GM10266 (cell line): ENCODE measurements around the gene DEPDC1.

Source experiments
- DNase-seq: peaks from one replicate; pipeline ENCODE4 v3.0.0; 2012; ENCODE audit errors: extremely low spot score
- TF ChIP-seq, protein P1 (sequence below): IDR thresholded peaks from 2 replicates; pipeline ENCODE4 v1.5.1; 2012; ENCODE audit warnings: mild to moderate bottlenecking, low read depth; ENCODE audit not compliant: control insufficient read depth, insufficient read depth; ENCODE audit errors: missing control alignments

The DEPDC1 gene

DNA sequence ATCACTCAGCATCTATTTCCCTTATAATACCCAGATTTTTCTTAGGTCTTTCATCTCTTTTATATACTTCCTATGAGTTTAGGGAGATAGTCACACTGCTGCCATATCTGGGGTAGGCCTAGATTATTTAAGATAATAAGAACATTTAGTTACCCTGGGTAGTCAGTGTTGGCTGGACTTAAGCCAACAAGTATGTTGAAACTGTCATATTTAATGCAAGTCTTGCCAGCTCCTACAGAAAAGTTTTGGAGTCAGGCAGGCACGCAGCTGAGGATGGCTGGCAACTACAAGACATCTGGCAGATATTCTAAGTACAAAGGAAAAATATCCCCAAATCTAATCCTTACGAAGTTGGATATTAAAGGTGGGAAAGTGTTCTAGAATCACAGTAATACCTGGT is 19.2 kb upstream of the DEPDC1 start:
- TF ChIP-seq, protein P1, sequence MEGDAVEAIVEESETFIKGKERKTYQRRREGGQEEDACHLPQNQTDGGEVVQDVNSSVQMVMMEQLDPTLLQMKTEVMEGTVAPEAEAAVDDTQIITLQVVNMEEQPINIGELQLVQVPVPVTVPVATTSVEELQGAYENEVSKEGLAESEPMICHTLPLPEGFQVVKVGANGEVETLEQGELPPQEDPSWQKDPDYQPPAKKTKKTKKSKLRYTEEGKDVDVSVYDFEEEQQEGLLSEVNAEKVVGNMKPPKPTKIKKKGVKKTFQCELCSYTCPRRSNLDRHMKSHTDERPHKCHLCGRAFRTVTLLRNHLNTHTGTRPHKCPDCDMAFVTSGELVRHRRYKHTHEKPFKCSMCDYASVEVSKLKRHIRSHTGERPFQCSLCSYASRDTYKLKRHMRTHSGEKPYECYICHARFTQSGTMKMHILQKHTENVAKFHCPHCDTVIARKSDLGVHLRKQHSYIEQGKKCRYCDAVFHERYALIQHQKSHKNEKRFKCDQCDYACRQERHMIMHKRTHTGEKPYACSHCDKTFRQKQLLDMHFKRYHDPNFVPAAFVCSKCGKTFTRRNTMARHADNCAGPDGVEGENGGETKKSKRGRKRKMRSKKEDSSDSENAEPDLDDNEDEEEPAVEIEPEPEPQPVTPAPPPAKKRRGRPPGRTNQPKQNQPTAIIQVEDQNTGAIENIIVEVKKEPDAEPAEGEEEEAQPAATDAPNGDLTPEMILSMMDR, result no peak
- no peak for DNase-seq

GRCh38 chr1:68511254-68511653 is 14.4 kb upstream of the DEPDC1 start:
- no peak for DNase-seq
- TF ChIP-seq, protein P1, result no peak

GRCh38 chr1:68506386-68506785 is 9.5 kb upstream of the DEPDC1 start:
- TF ChIP-seq, protein P1, result no peak
- no peak for DNase-seq

- no peak for DNase-seq
- TF ChIP-seq, protein P1, result no peak
Measured at GRCh38 chr1:68503085-68503484, 6.2 kb upstream of the DEPDC1 start.

DNA sequence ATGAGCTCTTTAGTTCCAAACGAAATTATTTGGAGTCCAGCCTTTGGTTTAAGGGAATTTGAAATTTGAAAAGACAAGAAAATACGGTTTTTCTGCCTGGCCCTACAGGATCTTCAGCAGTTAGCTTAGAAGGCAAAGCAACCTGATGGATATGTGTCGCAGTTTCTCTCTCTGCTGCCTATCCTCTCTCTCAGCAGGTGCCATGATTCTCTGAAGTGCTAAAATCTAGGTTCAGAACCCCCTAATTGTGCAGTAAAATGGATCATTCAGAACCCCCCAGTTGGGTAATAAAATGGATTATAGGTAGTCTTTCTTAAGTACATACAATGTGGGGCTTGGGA is 446 bp upstream of the DEPDC1 start:
- TF ChIP-seq, protein P1, result no peak
- no peak for DNase-seq

GRCh38 chr1:68495968-68496679 is 758 bp downstream of the DEPDC1 start:
- DNase-seq, result peak; percentile 31

DNA sequence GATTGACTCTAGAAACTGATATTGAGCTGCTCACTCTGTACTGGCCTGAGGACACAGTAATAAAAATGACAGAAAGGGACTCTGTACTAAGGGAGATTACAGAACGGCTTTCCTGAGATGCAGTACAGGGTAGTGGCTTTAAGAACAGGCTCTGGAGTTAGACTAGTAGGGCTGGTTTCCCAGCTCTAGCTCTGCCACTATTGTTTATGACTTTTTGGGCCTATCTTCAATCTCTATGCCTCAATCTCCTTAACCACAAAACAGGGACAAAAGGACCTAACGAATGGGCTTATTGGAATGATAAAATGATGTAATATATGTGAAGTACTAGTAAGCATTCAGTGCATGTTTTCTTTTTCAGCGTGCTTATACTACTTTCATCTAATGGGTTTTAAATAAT is 1.4 kb downstream of the DEPDC1 start:
- no peak for DNase-seq
- TF ChIP-seq, protein P1, result no peak

More at GRCh38 chr1:68495968-68496679, 758 bp downstream of the DEPDC1 start:
- TF ChIP-seq, protein P1, result no peak
